Thyroid gland (tissue), 4 donors: ENCODE results near the gene CYP2C18. TPM values are rescaled to one million over a fixed set of nuclear protein-coding genes. Genes with fewer than 3 reads are reported as not detected.

Source experiments
- DNase-seq, 2 donors: peaks; one replicate each; pipeline ENCODE4 v3.0.0-alpha.2; 2019
- H3K27ac ChIP-seq, 3 donors: fragments of 200-600 bp; sonication (generic); 1 replicate in 2 of 3; 2 replicates in 1 of 3; pipeline ENCODE4 v1.5.1; 2016 to 2019; ENCODE audit warnings: mild to moderate bottlenecking in 1 of 3, moderate library complexity in 1 of 3
- H3K27me3 ChIP-seq: fragments of 200-600 bp; sonication (generic); one replicate; pipeline ENCODE4 v1.5.1; 2019
- H3K36me3 ChIP-seq, 2 donors: fragments of 200-600 bp; sonication (generic); one replicate each; pipeline ENCODE4 v1.5.1; 2016 to 2019
- H3K4me1 ChIP-seq, 2 donors: fragments of 200-600 bp; sonication (generic); one replicate each; pipeline ENCODE4 v1.5.1; 2017 to 2019
- H3K4me3 ChIP-seq, 3 donors: fragments of 200-600 bp; sonication (generic); replicated peaks in 1 of 3; 1 replicate in 2 of 3; 2 replicates in 1 of 3; pipeline ENCODE4 v1.5.1; 2016; ENCODE audit warnings: mild to moderate bottlenecking in 1 of 3
- H3K9me3 ChIP-seq: fragments of 200-600 bp; sonication (generic); one replicate; pipeline ENCODE4 v1.5.1; 2017
- CTCF ChIP-seq, 6 experiments: fragments of 200-600 bp in 3 of 6; fragments of 450-650 bp in 3 of 6; sonication (generic) in 3 of 6; IDR thresholded peaks; one replicate each; pipeline ENCODE4 v1.5.1; 2016 to 2019; ENCODE audit warnings: antibody characterized with exemption in 6 of 6, mild to moderate bottlenecking in 2 of 6, inconsistent platforms in 1 of 6, moderate library complexity in 1 of 6
- POLR2A ChIP-seq, 2 donors: fragments of 450-650 bp; IDR thresholded peaks; one replicate each; pipeline ENCODE4 v1.6.1; 2017; ENCODE audit warnings: antibody characterized with exemption in 2 of 2, mild to moderate bottlenecking in 2 of 2, moderate library complexity in 1 of 2
- WGBS, 2 donors: methylation state at CpG; one replicate each; pipeline ENCODE4 v1.1.5; 2017; 5-methylcytosine and 5-hydroxymethylcytosine counted together
- intact Hi-C: fragments of 100-400 bp; cut with DNase I; formaldehyde crosslinking; loops from one replicate; pipeline ENCODE4 v1.15.1; 2023
- total RNA-seq, 4 donors: library from RNA; depleted of rRNA; stranded (reverse); fragments of >200 nt; gene quantifications; one replicate each; pipeline ENCODE4 v1.2.3, GENCODE V29; 2016

The CYP2C18 gene
- total RNA-seq, 4 donors from 2014 or later: not detected

- WGBS, 2 donors: 98 to 100% methylated on average over 1 of the region's 1 CpG
Observed at GRCh38 chr10:94706089-94706488, 22.6 kb downstream of the CYP2C18 start.

GRCh38 chr10:94710578-94710977, 27.0 kb downstream of the CYP2C18 start:
- Histone ChIP-seq H3K36me3 (no peaks in the 10 kb centered on the region), H3K4me1 (no peaks in the 10 kb centered on the region), H3K27ac (no peak overlapping the region), H3K9me3 (no peaks in the 10 kb centered on the region), H3K27me3 (no peaks in the 10 kb centered on the region), H3K4me3 (no peak overlapping the region)
- TF ChIP-seq CTCF (IDR thresholded peaks at IDR 0.05): no peak
- no peak for TF ChIP-seq POLR2A (IDR thresholded peaks at IDR 0.05)
- intact Hi-C loops: no loop called here
- DNase-seq: no peak

More at GRCh38 chr10:94706089-94706488, 22.6 kb downstream of the CYP2C18 start:
- Histone ChIP-seq H3K36me3 (no peaks in the 10 kb centered on the region), H3K4me3 (no peak overlapping the region), H3K9me3 (no peaks in the 10 kb centered on the region), H3K27me3 (no peaks in the 10 kb centered on the region), H3K27ac (no peak overlapping the region), H3K4me1 (no peaks in the 10 kb centered on the region)
- intact Hi-C loops: no loop called here
- DNase-seq: no peak
- TF ChIP-seq CTCF (IDR thresholded peaks at IDR 0.05) (no peak), POLR2A (IDR thresholded peaks at IDR 0.05) (no peak)

- Histone ChIP-seq H3K4me1 (no peaks in the 10 kb centered on the region), H3K27ac (no peak overlapping the region), H3K36me3 (no peaks in the 10 kb centered on the region), H3K4me3 (no peak overlapping the region), H3K9me3 (no peaks in the 10 kb centered on the region), H3K27me3 (no peaks in the 10 kb centered on the region)
- DNase-seq: no peak
- intact Hi-C loops: no loop called here
- no peak for TF ChIP-seq POLR2A (IDR thresholded peaks at IDR 0.05)
- no peak for TF ChIP-seq CTCF (IDR thresholded peaks at IDR 0.05)
Observed at GRCh38 chr10:94725871-94726270, 42.3 kb downstream of the CYP2C18 start.

- intact Hi-C loops: no loop called here
- H3K27me3 ChIP-seq: no peaks in the 10 kb centered on the region
- no peak overlapping the region for H3K27ac ChIP-seq
- H3K9me3 ChIP-seq: no peaks in the 10 kb centered on the region
- no peak for DNase-seq
- H3K4me3 ChIP-seq: no peak overlapping the region
- no peak for TF ChIP-seq POLR2A (IDR thresholded peaks at IDR 0.05)
- TF ChIP-seq CTCF (IDR thresholded peaks at IDR 0.05): no peak
- H3K36me3 ChIP-seq: no peaks in the 10 kb centered on the region
- no peaks in the 10 kb centered on the region for H3K4me1 ChIP-seq
- WGBS, 2 donors: 78 to 88% methylated on average over 3 of the region's 3 CpGs
Observed at GRCh38 chr10:94735197-94735596, 51.7 kb downstream of the CYP2C18 start.

- no peak for DNase-seq
- no peak overlapping the region for H3K27ac ChIP-seq
- no peaks in the 10 kb centered on the region for H3K36me3 ChIP-seq
- H3K4me3 ChIP-seq: no peak overlapping the region
- H3K27me3 ChIP-seq: no peaks in the 10 kb centered on the region
- no peaks in the 10 kb centered on the region for H3K9me3 ChIP-seq
- intact Hi-C loops: no loop called here
- WGBS, 2 donors: 69 to 81% methylated on average over 2 of the region's 2 CpGs
- H3K4me1 ChIP-seq: no peaks in the 10 kb centered on the region
- TF ChIP-seq POLR2A (IDR thresholded peaks at IDR 0.05): no peak
- no peak for TF ChIP-seq CTCF (IDR thresholded peaks at IDR 0.05)
Observed at GRCh38 chr10:94738588-94738987, 55.1 kb downstream of the CYP2C18 start.
